Measurements from ENCODE around the gene TM2D3. TPM values are rescaled to one million over a fixed set of nuclear protein-coding genes. Genes with fewer than 3 reads are reported as not detected.

The TM2D3 gene
- total RNA-seq (10 to 100 TPM; 34.8 to 46.9 (median 41.3) TPM), polyA plus RNA-seq (10 to 100 TPM; 30.4 to 69.6 (median 59.2) TPM)
- long read RNA-seq, donor 1, transcript TM2D3-202 (5 exons, 1,329 nt) = major isoform, 13 of 18 reads
- long read RNA-seq, donor 1, partial matches to known transcripts = 0 of 18 reads
- long read RNA-seq, donor 1, other reads (novel, unspliced or antisense) = 0 of 18 reads
- long read RNA-seq, donor 2, transcript TM2D3-202 (5 exons, 1,329 nt) = major isoform, 21 of 32 reads
- long read RNA-seq, donor 2, partial matches to known transcripts = 1 of 32 reads
- long read RNA-seq, donor 2, other reads (novel, unspliced or antisense) = 2 of 32 reads

- TF ChIP-seq CTCF (IDR thresholded peaks at IDR 0.05) = peak; percentile 81
- Histone ChIP-seq H3K36me3 (ENCODE audit: insufficient read depth in 1 of 2, low read depth in 1 of 2) (peaks cover 4 to 45% of the 10 kb centered on the region in 2 donors), H3K9me3 (no peaks in the 10 kb centered on the region), H3K27me3 (ENCODE audit: insufficient read depth in 3 of 3, low read length in 2 of 3) (no peaks in the 10 kb centered on the region), H3K4me3 (peak within 1 kb of the TSS; percentile 76), H3K4me1 (peaks cover 31% of the 10 kb centered on the region), H3K27ac (peak within 1 kb of the TSS; percentile 95)
- WGBS, 3 donors = 0 to 1% (median 0%) methylated on average over 41 to 75 of the region's 75 CpGs
- peak; percentile 96 to 97 for DNase-seq
- peak; percentile 94 to 95 (median 94) for ATAC-seq
- intact Hi-C loops (cut with DNase I) = loop anchor here (2.0 to 10.0 kb wide), 3 partner anchors 107 to 357 kb away; partner anchors contain the start of gene SNRPA1 (in 1 of the 2)
These were observed at the start of gene TM2D3 for GRCh38 chr15:101652098-101652785. TSS of gene TM2D3 (minus strand) at chr15:101652381. CDS start at chr15:101652361, 20 bp downstream.

GRCh38 chr15:101698314-101698713 lies 46.1 kb upstream of the TM2D3 start:
- Histone ChIP-seq H3K4me3 (no peak overlapping the region), H3K27me3 (ENCODE audit: insufficient read depth in 3 of 3, low read length in 2 of 3) (no peaks in the 10 kb centered on the region), H3K9me3 (no peaks in the 10 kb centered on the region), H3K27ac (no peak overlapping the region), H3K36me3 (ENCODE audit: insufficient read depth in 1 of 2, low read depth in 1 of 2) (peaks cover 9 to 90% of the 10 kb centered on the region in 2 donors), H3K4me1 (no peaks in the 10 kb centered on the region)
- no peak for TF ChIP-seq CTCF (IDR thresholded peaks at IDR 0.05)
- ATAC-seq = no peak
- DNase-seq = no peak
- intact Hi-C loops (cut with DNase I) = no loop called here
- WGBS, 3 donors = 88 to 97% (median 89%) methylated on average over 2 of the region's 2 CpGs

- Histone ChIP-seq H3K27ac (no peak overlapping the region), H3K9me3 (no peaks in the 10 kb centered on the region), H3K4me1 (no peaks in the 10 kb centered on the region), H3K4me3 (no peak overlapping the region), H3K36me3 (ENCODE audit: insufficient read depth in 1 of 2, low read depth in 1 of 2) (peaks cover 9 to 90% of the 10 kb centered on the region in 2 donors), H3K27me3 (ENCODE audit: insufficient read depth in 3 of 3, low read length in 2 of 3) (no peaks in the 10 kb centered on the region)
- ATAC-seq (no peak), DNase-seq (no peak)
- intact Hi-C loops (cut with DNase I) = no loop called here
- TF ChIP-seq CTCF (IDR thresholded peaks at IDR 0.05) = no peak
- WGBS, 3 donors = 90 to 96% (median 93%) methylated on average over 7 of the region's 7 CpGs
These were observed 45.3 kb upstream of the TM2D3 start for GRCh38 chr15:101697488-101697887.

- Histone ChIP-seq H3K36me3 (ENCODE audit: insufficient read depth in 1 of 2, low read depth in 1 of 2) (peaks cover 9 to 88% of the 10 kb centered on the region in 2 donors), H3K4me3 (no peak overlapping the region), H3K4me1 (no peaks in the 10 kb centered on the region), H3K9me3 (no peaks in the 10 kb centered on the region), H3K27me3 (ENCODE audit: insufficient read depth in 3 of 3, low read length in 2 of 3) (no peaks in the 10 kb centered on the region), H3K27ac (no peak overlapping the region)
- no peak for DNase-seq
- ATAC-seq = no peak
- WGBS, 3 donors = 97 to 100% (median 98%) methylated on average over 1 of the region's 1 CpG
- TF ChIP-seq CTCF (IDR thresholded peaks at IDR 0.05) = no peak
- intact Hi-C loops (cut with DNase I) = no loop called here
These were observed 44.6 kb upstream of the TM2D3 start for GRCh38 chr15:101696829-101697228.

All from psoas muscle (tissue), 8 donors.